ENCODE data around the gene SEPTIN3.

SEPTIN3 gene

GRCh38 chr22:41989246-41989645 is 20.0 kb downstream of the SEPTIN3 start:
- TF ChIP-seq POLR2AphosphoS5 (IDR thresholded peaks at IDR 0.05; ENCODE audit: low read depth, low read length) (no peak), FOXP2 (optimal IDR thresholded peaks at IDR 0.05; ENCODE audit: borderline replicate concordance, extremely low read depth, extremely low read length, insufficient read depth) (no peak), SIN3A (IDR thresholded peaks at IDR 0.05; ENCODE audit: borderline replicate concordance, insufficient read depth, low read length) (no peak), TAF1 (IDR thresholded peaks at IDR 0.05; ENCODE audit: borderline replicate concordance, insufficient read depth, low read length) (no peak), REST (IDR thresholded peaks at IDR 0.05; ENCODE audit: insufficient read depth in 1 of 2, low read depth in 2 of 2, low read length in 2 of 2) (no peak)

GRCh38 chr22:41991111-41991510 is 21.9 kb downstream of the SEPTIN3 start:
- TF ChIP-seq POLR2AphosphoS5 (IDR thresholded peaks at IDR 0.05; ENCODE audit: low read depth, low read length) (no peak), REST (IDR thresholded peaks at IDR 0.05; ENCODE audit: insufficient read depth in 1 of 2, low read depth in 2 of 2, low read length in 2 of 2) (no peak), FOXP2 (optimal IDR thresholded peaks at IDR 0.05; ENCODE audit: borderline replicate concordance, extremely low read depth, extremely low read length, insufficient read depth) (no peak), SIN3A (IDR thresholded peaks at IDR 0.05; ENCODE audit: borderline replicate concordance, insufficient read depth, low read length) (no peak), TAF1 (IDR thresholded peaks at IDR 0.05; ENCODE audit: borderline replicate concordance, insufficient read depth, low read length) (no peak)

- TF ChIP-seq POLR2AphosphoS5 (IDR thresholded peaks at IDR 0.05; ENCODE audit: low read depth, low read length) (no peak), REST (IDR thresholded peaks at IDR 0.05; ENCODE audit: insufficient read depth in 1 of 2, low read depth in 2 of 2, low read length in 2 of 2) (no peak), TAF1 (IDR thresholded peaks at IDR 0.05; ENCODE audit: borderline replicate concordance, insufficient read depth, low read length) (no peak), FOXP2 (optimal IDR thresholded peaks at IDR 0.05; ENCODE audit: borderline replicate concordance, extremely low read depth, extremely low read length, insufficient read depth) (no peak), SIN3A (IDR thresholded peaks at IDR 0.05; ENCODE audit: borderline replicate concordance, insufficient read depth, low read length) (no peak)
Measured at GRCh38 chr22:41992496-41992895, 23.3 kb downstream of the SEPTIN3 start.

GRCh38 chr22:41995211-41995610 is 26.0 kb downstream of the SEPTIN3 start:
- TF ChIP-seq REST (IDR thresholded peaks at IDR 0.05; ENCODE audit: insufficient read depth in 1 of 2, low read depth in 2 of 2, low read length in 2 of 2), result no peak
- TF ChIP-seq TAF1 (IDR thresholded peaks at IDR 0.05; ENCODE audit: borderline replicate concordance, insufficient read depth, low read length), result no peak
- no peak for TF ChIP-seq POLR2AphosphoS5 (IDR thresholded peaks at IDR 0.05; ENCODE audit: low read depth, low read length)
- no peak for TF ChIP-seq FOXP2 (optimal IDR thresholded peaks at IDR 0.05; ENCODE audit: borderline replicate concordance, extremely low read depth, extremely low read length, insufficient read depth)
- no peak for TF ChIP-seq SIN3A (IDR thresholded peaks at IDR 0.05; ENCODE audit: borderline replicate concordance, insufficient read depth, low read length)

- TF ChIP-seq TAF1 (IDR thresholded peaks at IDR 0.05; ENCODE audit: borderline replicate concordance, insufficient read depth, low read length) (no peak), SIN3A (IDR thresholded peaks at IDR 0.05; ENCODE audit: borderline replicate concordance, insufficient read depth, low read length) (no peak), POLR2AphosphoS5 (IDR thresholded peaks at IDR 0.05; ENCODE audit: low read depth, low read length) (no peak), REST (IDR thresholded peaks at IDR 0.05; ENCODE audit: insufficient read depth in 1 of 2, low read depth in 2 of 2, low read length in 2 of 2) (no peak), FOXP2 (optimal IDR thresholded peaks at IDR 0.05; ENCODE audit: borderline replicate concordance, extremely low read depth, extremely low read length, insufficient read depth) (no peak)
Measured at GRCh38 chr22:41996826-41997225, 27.6 kb downstream of the SEPTIN3 start.
